OCI-LY3 (cell line): ENCODE data around the gene GRK1.

Source experiments
- H2AFZ ChIP-seq: fragments of 200-600, 300-600 bp; shearing (Covaris generic); 2 replicates; pipeline ENCODE4 v1.6.0; 2014; ENCODE audit warnings: antibody characterized with exemption, low read depth, low read length
- H3K27ac ChIP-seq: fragments of 200-600, 300-600 bp; sonication (generic); 2 replicates; pipeline ENCODE4 v1.5.1; 2014; ENCODE audit warnings: mild to moderate bottlenecking, low read length, moderate library complexity, mixed read lengths
- H3K27me3 ChIP-seq: fragments of 200-600, 300-600 bp; sonication (generic); 2 replicates; pipeline ENCODE4 v1.6.1; 2014; ENCODE audit warnings: low read depth, low read length, mixed read lengths
- H3K36me3 ChIP-seq: fragments of 200-600, 300-600 bp; sonication (generic); replicated peaks from 2 replicates; pipeline ENCODE3; 2014; ENCODE audit warnings: low read depth, low read length, mixed read lengths
- H3K4me1 ChIP-seq: fragments of 300-600, 200-600 bp; sonication (generic); 2 replicates; pipeline ENCODE4 v1.6.1; 2014; ENCODE audit warnings: low read length, mixed read lengths
- H3K4me2 ChIP-seq: fragments of 200-600, 300-600 bp; sonication (generic); 2 replicates; pipeline ENCODE4 v1.6.1; 2014; ENCODE audit warnings: low read length, mixed read lengths
- H3K4me3 ChIP-seq: fragments of 300-600, 200-600 bp; sonication (generic); 2 replicates; pipeline ENCODE4 v1.5.1; 2014; ENCODE audit warnings: antibody characterized with exemption, mild to moderate bottlenecking, low read length, moderate library complexity
- H3K79me2 ChIP-seq: fragments of 300-600, 200-600 bp; shearing (Covaris generic); 2 replicates; pipeline ENCODE4 v1.6.1; 2014; ENCODE audit warnings: mild to moderate bottlenecking, low read length, mixed read lengths
- H3K9ac ChIP-seq: fragments of 300-600, 200-600 bp; shearing (Covaris generic); 2 replicates; pipeline ENCODE4 v1.6.0; 2014; ENCODE audit warnings: mild to moderate bottlenecking, low read length, moderate library complexity
- H3K9me3 ChIP-seq: fragments of 200-600, 300-600 bp; shearing (Covaris generic); 2 replicates; pipeline ENCODE4 v1.6.1; 2014; ENCODE audit warnings: low read length, mixed read lengths; ENCODE audit not compliant: insufficient read depth
- H4K20me1 ChIP-seq: fragments of 200-600, 300-600 bp; sonication (generic); 2 replicates; pipeline ENCODE4 v1.6.1; 2016; ENCODE audit warnings: low read length, mixed read lengths; ENCODE audit not compliant: insufficient read depth
- CTCF ChIP-seq: fragments of 200-600, 300-600 bp; sonication (generic); IDR thresholded peaks from 2 replicates; pipeline ENCODE4 v1.5.1; 2014; ENCODE audit warnings: antibody characterized with exemption, low read length, low read depth
- EZH2phosphoT487 ChIP-seq: fragments of 200-600 bp; shearing (Covaris generic); IDR thresholded peaks from 2 replicates; pipeline ENCODE4 v1.6.1; 2018; ENCODE audit warnings: antibody characterized with exemption, mixed run types, low read depth

The GRK1 gene

GRCh38 chr13:113767366-113767765 is 100.3 kb downstream of the GRK1 start:
- Histone ChIP-seq H3K9ac (no peak overlapping the region), H3K4me1 (no peaks in the 10 kb centered on the region)
- TF ChIP-seq CTCF (no peak), EZH2phosphoT487 (no peak)

GRCh38 chr13:113768018-113768905 is 101.2 kb downstream of the GRK1 start:
- H4K20me1 ChIP-seq: no peaks in the 10 kb centered on the region
- no peak overlapping the region for H3K4me2 ChIP-seq
- no peak overlapping the region for H3K27ac ChIP-seq
- no peak overlapping the region for H3K4me3 ChIP-seq
- H2AFZ ChIP-seq: no peak overlapping the region
- H3K9ac ChIP-seq: no peak overlapping the region
- H3K79me2 ChIP-seq: no peaks in the 10 kb centered on the region
- H3K27me3 ChIP-seq: peaks cover 29% of the 10 kb centered on the region
- no peaks in the 10 kb centered on the region for H3K9me3 ChIP-seq
- no peaks in the 10 kb centered on the region for H3K4me1 ChIP-seq
- no peaks in the 10 kb centered on the region for H3K36me3 ChIP-seq
- TF ChIP-seq EZH2phosphoT487: no peak
- no peak for TF ChIP-seq CTCF

More at GRCh38 chr13:113767366-113767765, 100.3 kb downstream of the GRK1 start:
- Histone ChIP-seq H3K9me3 (no peaks in the 10 kb centered on the region), H3K4me2 (no peak overlapping the region), H3K79me2 (no peaks in the 10 kb centered on the region), H2AFZ (no peak overlapping the region), H3K36me3 (no peaks in the 10 kb centered on the region), H3K27me3 (peaks cover 30% of the 10 kb centered on the region), H3K27ac (no peak overlapping the region), H3K4me3 (no peak overlapping the region), H4K20me1 (no peaks in the 10 kb centered on the region)

GRCh38 chr13:113769106-113769505 is 102.1 kb downstream of the GRK1 start:
- Histone ChIP-seq H2AFZ (no peak overlapping the region), H3K27me3 (peaks cover 32% of the 10 kb centered on the region), H3K4me2 (no peak overlapping the region), H3K79me2 (no peaks in the 10 kb centered on the region), H3K4me3 (no peak overlapping the region), H3K36me3 (no peaks in the 10 kb centered on the region), H4K20me1 (no peaks in the 10 kb centered on the region), H3K9ac (no peak overlapping the region), H3K4me1 (no peaks in the 10 kb centered on the region), H3K27ac (no peak overlapping the region), H3K9me3 (no peaks in the 10 kb centered on the region)
- no peak for TF ChIP-seq EZH2phosphoT487
- no peak for TF ChIP-seq CTCF

- H3K36me3 ChIP-seq: no peaks in the 10 kb centered on the region
- H3K4me3 ChIP-seq: no peak overlapping the region
- H2AFZ ChIP-seq: no peak overlapping the region
- H3K27me3 ChIP-seq: peaks cover 35% of the 10 kb centered on the region
- no peaks in the 10 kb centered on the region for H3K9me3 ChIP-seq
- TF ChIP-seq CTCF (no peak), EZH2phosphoT487 (no peak)
- no peaks in the 10 kb centered on the region for H3K79me2 ChIP-seq
- H3K9ac ChIP-seq: no peak overlapping the region
- H3K4me1 ChIP-seq: no peaks in the 10 kb centered on the region
- no peak overlapping the region for H3K4me2 ChIP-seq
- no peak overlapping the region for H3K27ac ChIP-seq
- H4K20me1 ChIP-seq: no peaks in the 10 kb centered on the region
Observed at GRCh38 chr13:113769881-113770280, 102.9 kb downstream of the GRK1 start.
